NCI-H82 treated with DMSO at 0.1 percent for 48 hours (cell line): ENCODE data around the gene PLD4.
"Not testable (repeated sequence)": the region's sequence is repeated elsewhere in the genome, so short reads cannot be mapped to it uniquely, and the experiment has no call there.

Experiments
- DNase-seq: peaks from one replicate; lab custom pipeline; 2025; ENCODE audit not compliant: unreplicated experiment; lab: John Stamatoyannopoulos, UW

Gene PLD4

DNA sequence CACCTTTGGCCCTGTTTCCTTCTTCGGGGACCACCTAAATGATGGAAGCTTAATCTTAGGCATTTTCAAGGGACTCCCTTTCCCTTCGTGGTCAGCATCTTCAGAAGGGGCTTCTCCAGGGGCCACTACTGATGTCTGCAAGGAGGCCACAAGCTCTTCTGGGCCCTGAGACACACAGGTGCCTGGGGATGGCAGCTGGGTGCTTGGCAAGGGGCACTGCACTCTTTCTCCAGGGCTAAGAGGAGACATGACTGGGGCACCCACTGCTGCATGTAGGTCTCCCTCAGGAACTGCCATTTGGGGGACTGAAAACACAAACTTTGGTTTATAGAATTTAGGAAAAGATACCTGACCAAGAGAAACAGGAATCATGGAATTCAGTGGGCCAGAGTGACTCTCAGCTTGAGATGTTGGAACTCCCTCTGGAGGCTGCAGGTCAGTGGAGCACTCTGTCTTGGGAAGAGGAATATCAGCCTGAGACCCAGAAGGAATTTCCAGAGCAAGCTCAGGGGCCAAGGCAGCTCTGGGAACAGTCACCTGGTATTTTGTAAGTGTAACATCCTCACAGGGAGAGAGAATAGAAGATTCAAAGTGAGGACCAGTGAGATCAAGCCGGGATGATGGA lies 16.0 kb downstream of the PLD4 start:
- no peak for DNase-seq

DNA sequence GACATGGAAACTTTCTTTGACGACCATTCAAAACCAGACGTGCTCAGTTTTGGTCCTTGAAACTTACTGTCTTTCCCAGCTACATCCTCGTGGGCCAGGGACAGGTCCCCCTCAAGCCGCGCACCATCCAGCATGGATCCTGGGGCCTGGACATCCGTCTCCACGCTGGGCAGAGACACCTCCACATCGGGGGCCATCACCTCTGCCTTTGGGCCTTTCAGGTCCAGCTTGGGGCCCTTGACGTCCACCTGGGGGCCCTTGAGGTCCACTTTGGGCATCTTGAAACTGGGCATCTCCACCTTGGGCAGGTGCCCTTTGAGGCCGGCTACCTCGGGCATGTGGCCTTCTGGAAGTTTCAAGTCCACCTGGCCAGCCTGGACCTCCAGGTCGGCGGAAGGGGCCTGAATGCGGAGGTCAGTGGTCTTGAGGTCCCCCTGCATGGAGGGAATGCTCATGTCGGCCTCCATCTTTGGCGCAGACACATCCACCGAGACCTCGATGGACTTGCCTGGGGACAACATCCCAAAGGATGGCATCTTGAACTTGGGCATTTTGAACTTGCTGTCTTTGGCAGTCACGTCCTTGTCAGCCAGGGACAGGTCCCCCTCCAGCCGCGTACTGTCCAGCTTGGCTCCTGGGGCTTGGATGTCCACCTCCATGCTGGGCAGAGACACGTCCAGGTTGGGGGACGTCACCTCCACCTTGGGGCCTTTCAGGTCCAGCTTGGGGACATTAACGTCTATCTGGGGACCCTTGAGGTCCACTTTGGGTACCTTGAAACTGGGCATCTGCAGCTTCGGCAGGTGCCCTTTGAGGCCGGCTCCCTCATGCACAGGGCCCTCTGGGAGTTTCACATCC lies 17.1 kb downstream of the PLD4 start:
- DNase-seq, result no peak

DNA sequence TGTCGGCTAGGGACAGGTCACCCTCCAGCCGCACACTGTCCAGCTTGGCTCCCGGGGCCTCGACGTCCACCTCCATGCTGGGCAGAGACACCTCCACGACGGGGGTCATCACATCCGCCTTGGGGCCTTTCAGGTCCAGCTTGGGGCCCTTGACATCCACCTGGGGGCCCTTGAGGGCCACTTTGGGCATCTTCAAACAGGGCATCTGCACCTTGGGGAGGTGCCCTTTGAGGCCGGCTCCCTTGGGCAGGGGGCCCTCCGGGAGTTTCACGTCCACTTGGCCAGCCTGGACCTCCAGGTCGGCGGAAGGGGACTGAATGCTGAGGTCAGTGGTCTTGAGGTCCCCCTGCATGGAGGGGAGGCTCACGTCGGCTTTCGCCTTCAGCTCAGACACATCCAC lies 17.9 kb downstream of the PLD4 start:
- DNase-seq, result no peak

DNA sequence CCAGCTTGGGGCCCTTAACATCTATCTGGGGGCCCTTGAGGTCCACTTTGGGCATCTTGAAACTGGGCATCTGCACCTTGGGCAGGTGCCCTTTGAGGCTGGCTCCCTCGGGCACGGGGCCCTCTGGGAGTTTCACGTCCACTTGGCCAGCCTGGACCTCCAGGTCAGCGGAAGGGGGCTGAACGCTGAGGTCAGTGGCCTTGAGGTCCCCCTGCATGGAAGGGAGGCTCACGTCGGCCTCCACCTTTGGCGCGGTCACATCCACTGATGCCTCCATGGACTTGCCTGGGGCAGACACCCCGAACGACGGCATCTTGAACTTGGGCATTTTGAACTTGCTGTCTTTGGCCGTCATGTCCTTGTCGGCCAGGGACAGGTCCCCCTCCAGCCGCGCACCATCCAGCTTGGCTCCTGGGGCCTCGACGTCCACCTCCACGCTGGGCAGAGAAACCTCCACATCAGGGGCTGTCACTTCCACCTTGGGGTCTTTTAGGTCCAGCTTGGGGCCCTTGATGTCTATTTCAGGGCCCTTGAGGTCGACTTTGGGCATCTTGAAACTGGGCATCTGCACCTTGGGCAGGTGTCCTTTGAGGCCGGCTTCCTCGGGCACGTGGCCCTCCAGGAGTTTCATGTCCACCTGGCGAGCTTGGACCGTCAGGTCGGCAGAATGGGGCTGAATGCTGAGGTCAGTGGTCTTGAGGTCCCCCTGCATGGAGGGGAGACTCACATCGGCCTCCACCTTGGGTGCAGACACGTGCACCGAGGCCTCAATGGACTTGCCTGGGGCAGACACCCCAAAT lies 18.7 kb downstream of the PLD4 start:
- DNase-seq, result not testable (repeated sequence)

DNA sequence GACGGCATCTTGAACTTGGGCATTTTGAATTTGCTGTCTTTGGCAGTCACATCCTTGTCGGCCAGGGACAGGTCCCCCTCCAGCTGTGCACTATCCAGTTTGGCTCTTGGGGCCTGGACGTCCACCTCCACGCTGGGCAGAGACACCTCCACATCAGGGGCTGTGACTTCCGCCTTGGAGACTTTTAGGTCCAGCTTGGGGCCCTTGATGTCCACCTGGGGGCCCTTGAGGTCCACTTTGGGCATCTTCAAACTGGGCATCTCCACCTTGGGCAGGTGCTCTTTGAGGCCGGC lies 19.3 kb downstream of the PLD4 start:
- not testable (repeated sequence) for DNase-seq

DNA sequence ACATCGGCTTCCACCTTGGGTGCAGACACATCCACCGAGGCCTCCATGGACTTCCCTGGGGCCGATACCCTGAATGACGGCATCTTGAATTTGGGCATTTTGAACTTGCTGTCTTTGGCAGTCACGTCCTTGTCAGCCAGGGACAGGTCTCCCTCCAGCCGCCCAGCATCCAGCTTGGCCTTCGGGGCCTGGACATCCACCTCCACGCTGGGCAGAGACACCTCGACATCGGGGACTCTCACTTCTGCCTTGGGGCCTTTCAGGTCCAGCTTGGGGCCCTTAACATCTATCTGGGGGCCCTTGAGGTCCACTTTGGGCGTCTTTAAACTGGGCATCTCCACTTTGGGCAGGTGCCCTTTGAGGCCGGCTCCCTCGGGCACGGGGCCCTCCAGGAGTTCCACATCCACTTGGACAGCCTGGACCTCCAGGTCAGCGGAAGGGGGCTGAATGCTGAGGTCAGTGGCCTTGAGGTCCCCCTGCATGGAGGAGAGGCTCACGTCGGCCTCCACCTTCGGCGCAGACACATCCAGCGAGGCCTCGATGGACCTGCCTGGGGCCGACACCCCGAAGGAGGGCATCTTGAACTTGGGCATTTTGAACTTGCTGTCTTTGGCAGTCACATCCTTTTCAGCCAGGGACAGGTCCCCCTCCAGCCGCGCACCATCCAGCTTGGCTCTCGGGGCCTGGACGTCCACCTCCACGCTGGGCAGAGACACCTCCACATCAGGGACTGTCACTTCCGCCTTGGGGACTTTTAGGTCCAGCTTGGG lies 19.9 kb downstream of the PLD4 start:
- DNase-seq, result not testable (repeated sequence)

DNA sequence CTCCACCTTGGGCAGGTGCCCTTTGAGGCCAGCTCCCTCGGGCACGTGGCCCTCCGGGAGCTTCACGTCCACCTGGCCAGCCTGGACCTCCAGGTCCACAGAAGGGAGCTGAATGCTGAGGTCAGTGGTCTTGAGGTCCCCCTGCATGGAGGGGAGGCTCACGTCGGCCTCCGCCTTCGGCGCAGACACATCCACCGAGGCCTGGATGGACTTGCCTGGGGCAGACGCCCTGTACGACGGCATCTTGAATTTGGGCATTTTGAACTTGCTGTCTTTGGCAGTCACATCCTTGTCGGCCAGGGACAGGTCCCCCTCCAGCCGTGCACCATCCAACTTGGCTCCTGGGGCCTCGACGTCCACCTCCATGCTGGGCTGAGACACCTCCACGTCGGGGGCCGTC lies 20.6 kb downstream of the PLD4 start:
- DNase-seq, result not testable (repeated sequence)

DNA sequence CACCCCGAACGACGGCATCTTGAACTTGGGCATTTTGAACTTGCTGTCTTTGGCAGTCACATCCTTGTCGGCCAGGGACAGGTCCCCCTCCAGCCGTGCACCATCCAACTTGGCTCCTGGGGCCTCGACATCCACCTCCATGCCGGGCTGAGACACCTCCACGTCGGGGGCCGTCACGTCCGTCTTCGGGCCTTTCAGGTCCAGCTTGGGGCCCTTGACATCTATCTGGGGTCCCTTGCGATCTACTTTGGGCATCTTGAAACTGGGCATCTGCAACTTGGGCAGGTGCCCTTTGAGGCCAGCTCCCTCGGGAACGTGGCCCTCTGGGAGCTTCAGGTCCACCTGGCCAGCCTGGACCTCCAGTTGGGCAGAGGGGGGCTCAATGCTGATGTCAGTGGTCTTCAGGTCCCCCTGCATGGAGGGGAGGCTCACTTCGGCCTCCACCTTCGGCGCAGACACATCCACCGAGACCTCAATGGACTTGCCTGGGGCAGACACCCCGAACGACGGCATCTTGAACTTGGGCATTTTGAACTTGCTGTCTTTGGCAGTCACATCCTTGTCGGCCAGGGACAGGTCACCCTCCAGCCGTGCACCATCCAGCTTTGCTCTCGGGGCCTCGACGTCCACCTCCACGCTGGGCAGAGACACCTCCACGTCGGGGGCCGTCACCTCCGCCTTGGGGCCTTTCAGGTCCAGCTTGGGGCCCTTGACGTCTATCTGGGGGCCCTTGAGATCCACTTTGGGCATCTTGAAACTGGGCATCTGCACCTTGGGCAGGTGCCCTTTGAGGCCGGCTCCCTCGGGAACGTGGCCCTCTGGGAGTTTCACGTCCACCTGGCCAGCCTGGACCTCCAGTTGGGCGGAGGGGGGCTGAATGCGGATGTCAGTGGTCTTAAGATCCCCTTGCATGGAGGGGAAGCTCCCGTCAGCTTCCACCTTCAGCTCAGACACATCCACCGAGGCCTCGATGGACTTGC lies 21.6 kb downstream of the PLD4 start:
- DNase-seq, result not testable (repeated sequence)

DNA sequence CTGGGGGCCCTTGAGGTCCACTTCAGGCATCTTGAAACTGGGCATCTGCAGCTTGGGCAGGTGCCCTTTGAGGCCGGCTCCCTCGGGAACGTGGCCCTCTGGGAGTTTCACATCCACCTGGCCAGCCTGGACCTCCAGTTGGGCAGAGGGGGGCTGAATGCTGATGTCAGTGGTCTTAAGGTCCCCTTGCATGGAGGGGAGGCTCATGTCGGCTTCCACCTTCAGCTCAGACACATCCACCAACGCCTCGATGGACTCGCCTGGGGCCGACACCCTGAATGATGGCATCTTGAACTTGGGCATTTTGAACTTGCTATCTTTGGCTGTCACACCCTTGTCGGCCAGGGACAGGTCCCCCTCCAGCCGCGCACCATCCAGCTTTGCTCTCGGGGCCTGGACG lies 22.5 kb downstream of the PLD4 start:
- not testable (repeated sequence) for DNase-seq

DNA sequence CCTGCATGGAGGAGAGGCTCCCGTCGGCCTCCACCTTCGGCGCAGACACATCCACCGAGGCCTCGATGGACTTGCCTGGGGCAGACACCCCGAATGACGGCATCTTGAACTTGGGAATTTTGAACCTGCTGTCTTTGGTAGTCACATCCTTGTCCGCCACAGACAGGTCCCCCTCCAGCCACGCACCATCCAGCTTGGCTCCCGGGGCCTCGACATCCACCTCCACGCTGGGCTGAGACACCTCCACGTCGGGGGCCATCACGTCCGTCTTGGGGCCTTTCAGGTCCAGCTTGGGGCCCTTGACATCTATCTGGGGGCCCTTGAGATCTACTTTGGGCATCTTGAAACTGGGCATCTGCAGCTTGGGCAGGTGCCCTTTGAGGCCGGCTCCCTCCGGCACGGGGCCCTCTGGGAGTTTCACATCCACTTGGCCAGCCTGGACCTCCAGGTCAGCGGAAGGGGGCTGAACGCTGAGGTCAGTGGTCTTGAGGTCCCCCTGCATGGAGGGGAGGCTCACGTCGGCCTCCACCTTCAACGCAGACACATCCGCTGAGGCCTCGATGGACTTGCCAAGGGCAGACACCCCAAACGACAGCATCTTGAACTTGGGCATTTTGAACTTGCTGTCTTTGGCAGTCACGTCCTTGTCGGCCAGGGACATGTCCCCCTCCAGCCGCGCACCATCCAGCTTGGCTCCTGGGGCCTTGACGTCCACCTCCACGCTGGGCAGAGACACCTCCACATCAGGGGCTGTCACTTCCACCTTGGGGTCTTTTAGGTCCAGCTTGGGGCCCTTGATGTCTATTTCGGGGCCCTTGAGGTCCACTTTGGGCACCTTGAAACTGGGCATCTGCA lies 23.4 kb downstream of the PLD4 start:
- DNase-seq, result not testable (repeated sequence)

DNA sequence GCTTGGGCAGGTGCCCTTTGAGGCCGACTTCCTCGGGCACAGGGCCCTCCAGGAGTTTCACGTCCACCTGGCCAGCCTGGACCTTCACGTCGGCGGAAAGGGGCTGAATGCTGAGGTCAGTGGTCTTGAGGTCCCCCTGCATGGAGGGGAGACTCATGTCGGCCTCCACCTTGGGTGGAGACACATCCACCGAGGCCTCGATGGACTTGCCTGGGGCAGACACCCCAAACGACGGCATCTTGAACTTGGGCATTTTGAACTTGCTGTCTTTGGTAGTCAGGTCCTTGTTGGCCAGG lies 24.0 kb downstream of the PLD4 start:
- no peak for DNase-seq

DNA sequence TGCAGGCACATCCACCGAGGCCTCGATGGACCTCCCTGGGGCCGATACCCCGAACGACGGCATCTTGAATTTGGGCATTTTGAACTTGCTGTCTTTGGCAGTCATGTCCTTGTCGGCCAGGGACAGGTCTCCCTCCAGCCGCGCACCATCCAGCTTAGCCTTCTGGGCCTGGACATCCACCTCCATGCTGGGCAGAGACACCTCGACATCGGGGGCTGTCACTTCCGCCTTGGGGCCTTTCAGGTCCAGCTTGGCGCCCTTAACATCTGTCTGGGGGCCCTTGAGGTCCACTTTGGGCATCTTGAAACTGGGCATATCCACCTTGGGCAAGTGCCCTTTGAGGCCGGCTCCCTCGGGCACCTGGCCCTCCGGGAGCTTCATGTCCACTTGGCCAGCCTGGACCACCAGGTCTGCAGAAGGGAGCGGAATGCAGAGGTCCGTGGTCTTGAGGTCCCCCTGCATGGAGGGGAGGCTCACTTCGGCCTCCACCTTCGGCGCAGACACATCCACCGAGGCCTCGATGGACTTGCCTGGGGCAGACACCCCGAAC lies 24.8 kb downstream of the PLD4 start:
- DNase-seq, result not testable (repeated sequence)

DNA sequence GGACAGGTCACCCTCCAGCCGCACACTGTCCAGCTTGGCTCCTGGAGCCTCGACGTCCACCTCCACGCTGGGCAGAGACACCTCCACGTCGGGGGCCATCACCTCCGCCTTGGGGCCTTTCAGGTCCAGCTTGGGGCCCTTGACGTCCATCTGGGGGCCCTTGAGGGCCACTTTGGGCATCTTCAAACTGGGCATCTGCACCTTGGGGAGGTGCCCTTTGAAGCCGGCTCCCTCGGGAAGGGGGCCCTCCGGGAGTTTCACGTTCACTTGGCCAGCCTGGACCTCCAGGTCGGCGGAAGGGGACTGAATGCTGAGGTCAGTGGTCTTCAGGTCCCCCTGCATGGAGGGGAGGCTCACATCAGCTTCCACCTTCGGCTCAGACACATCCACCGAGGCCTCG lies 25.3 kb downstream of the PLD4 start:
- no peak for DNase-seq

DNA sequence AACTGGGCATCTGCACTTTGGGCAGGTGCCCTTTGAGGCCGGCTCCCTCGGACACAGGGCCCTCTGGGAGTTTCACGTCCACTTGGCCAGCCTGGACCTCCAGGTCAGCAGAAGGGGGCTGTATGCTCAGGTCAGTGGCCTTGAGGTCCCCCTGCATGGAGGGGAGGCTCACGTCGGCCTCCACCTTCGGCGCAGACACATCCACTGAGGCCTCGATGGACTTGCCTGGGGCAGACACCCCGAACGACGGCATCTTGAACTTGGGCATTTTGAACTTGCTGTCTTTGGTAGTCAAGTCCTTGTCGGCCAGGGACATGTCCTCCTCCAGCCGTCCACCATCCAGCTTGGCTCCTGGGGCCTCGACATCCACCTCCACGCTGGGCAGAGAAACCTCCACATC lies 26.0 kb downstream of the PLD4 start:
- not testable (repeated sequence) for DNase-seq

DNA sequence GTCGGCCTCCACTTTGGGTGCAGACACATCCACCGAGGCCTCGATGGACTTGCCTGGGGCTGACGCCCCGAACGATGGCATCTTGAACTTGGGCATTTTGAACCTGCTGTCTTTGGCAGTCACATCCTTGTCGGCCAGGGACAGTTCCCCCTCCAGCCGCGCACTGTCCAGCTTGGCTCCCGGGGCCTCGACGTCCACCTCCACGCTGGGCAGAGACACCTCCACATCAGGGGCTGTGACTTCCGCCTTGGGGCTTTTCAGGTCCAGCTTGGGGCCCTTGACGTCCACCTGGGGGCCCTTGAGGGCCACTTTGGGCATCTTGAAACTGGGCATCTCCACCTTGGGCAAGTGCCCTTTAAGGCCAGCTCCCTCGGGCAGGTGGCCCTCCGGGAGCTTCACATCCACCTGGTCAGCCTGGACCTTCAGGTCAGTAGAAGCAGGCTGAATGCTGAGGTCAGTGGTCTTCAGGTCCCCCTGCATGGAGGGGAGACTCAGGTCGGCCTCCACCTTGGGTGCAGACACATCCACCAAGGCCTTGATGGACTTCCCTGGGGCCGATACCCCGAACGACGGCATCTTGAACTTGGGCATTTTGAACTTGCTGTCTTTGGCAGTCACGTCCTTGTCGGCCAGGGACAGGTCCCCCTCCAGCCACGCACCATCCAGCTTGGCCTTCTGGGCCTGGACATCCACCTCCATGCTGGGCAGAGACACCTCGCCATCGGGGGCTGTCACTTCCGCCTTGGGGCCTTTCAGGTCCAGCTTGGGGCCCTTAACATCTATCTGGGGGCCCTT lies 27.4 kb downstream of the PLD4 start:
- not testable (repeated sequence) for DNase-seq

DNA sequence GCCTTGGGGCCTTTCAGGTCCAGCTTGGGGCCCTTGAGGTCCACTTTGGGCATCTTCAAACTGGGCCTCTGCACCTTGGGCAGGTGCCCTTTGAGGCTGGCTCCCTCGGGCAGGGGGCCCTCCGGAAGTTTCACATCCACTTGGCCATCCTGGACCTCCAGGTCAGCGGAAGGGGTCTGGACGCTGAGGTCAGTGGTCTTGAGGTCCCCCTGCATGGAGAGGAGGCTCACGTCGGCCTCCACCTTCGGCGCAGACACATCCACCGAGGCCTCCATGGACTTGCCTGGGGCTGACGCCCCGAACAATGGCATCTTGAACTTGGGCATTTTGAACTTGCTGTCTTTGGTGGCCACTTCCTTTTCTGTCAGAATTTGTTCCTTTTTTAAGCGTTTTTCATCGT lies 28.4 kb downstream of the PLD4 start:
- no peak for DNase-seq

DNA sequence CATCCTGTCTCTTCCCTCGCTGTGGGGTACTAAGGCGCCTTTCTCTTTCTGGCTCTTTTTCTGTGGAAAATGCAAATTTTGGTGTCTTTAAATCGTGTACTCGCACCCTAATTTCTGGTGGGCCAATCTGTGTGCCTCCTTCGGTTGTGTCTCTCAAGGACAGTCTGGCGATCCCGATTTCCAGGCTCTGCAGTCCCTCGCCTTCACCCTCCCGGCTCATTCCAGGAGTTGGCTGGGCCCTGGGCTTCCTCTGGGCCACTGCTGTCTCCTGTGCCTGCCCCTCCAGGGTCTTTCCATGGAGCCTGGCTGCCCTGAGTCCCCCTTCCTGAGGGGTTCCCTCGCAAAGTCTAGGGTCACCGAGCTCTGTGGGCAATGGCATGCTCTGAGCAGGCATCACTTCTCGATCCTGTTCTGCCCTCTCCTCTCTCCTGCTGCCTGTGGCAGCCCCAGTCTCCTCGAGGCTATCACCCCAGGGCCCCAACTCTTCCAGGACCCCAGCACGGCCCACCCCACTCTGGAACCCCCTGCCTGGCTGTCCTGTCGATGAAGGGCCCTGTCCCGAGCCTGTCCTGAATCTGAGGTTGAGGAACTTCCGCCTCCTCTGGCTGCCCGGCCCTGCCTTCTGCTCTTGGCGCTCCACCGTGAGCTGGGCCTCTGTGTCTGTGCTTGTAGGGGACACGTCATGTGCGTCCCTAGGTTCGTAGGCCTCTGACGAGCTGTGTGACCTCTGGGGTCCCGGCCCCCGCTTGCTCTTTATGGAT lies 29.4 kb downstream of the PLD4 start:
- DNase-seq, result no peak
